ENCODE data around the gene METTL5.

The METTL5 gene

DNA sequence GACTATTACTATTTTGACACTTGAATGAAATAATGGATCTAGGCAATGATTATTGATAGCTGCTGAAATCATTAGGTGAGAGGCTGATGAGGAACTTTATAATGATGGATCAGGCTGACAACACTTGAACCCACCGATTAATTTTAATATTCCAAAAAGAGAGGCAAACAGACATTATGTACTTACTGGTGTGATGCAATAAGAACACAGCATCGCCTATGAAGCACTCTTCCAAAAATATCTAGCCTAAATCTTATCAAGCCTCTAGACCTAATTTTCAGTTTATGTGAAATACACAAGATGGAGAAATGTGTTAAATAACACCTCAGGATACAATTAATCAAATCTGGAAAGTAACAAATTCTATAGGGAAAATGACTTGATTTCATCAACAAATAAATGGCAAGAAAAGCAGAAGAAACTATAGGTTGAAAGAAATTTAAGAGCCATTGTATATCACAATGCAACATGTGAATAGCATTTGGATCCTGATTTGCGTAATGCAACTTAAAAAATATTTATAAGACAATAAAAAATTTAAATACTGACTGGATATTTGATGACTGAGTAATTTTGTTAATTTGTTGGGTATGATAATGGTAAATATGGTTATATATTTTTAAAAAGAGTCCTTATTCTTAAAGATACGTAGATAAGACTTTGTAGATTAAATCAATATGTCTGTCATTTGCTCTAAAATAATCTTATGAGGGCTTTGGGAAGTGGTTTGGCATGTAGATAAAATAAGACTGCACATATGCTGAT, 43.3 kb downstream of the METTL5 start:
- DNase-seq (ENCODE audit: low read depth in 2 of 2) = no peak

DNA sequence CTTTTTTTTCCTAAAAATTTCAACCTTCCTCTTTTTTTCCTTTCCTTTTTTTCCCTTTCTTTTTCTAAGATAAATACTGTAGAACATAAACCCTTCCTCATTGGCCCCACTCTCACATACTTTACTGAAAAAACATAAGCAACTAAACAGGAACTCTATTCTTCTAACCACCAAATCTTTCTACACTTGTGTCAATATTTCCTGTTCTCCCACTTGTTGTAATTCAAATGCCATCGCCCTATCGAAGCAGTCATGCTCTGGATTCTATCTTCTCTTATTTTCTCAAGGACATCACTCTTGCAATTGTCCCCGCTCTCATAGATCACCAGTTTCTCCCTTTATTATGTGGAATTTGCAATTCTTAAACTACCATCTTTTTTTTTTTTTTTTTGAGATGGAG, 46.3 kb downstream of the METTL5 start:
- DNase-seq (ENCODE audit: low read depth in 2 of 2) = no peak

- no peak for DNase-seq (ENCODE audit: low read depth in 2 of 2)
Observed at GRCh38 chr2:169776252-169776761, 48.4 kb downstream of the METTL5 start.

GRCh38 chr2:169775765-169776164, 48.9 kb downstream of the METTL5 start:
- no peak for DNase-seq (ENCODE audit: low read depth in 2 of 2)

- DNase-seq (ENCODE audit: low read depth in 2 of 2) = no peak
Observed at GRCh38 chr2:169775354-169775753, 49.4 kb downstream of the METTL5 start.

DNA sequence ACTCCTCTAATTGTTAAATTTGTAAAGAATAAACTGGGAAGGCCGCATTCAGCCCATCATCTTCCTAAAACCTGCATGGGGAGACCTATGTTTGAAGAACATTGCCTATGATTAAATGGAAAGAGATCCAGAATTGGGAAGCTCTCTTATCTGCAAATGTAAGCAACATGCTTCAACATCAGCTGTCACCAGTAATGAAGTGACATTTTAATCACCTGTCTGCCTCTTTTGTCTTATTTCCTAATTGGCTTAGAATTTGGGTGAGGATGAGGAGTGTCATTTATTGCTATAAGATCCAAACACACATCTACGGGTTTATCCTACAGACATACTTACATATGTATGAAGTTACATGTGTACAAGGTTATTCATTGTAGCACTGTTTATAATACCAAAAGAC, 52.1 kb downstream of the METTL5 start:
- DNase-seq (ENCODE audit: low read depth in 2 of 2) = no peak

DNA sequence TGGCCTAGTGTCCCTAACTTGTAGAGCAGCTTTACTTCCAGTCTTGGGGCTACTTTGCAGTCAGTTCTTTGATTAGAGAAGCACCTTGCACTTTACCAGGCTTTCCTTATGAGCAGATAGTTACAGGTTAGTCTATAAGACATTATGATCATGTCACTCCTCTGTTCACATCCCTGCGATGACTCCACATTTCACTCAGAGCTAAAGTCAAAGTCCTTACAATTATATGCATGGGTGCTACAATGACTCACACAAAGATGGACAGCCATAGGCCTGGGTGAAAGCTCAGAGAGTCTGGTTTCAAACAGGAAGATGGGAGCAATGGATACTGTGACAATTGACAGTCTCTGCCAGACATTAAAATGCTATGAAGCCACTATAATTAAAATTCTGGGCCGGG, 53.1 kb downstream of the METTL5 start:
- DNase-seq (ENCODE audit: low read depth in 2 of 2) = no peak

- DNase-seq (ENCODE audit: low read depth in 2 of 2) = no peak
Observed at GRCh38 chr2:169771021-169771420, 53.7 kb downstream of the METTL5 start.

DNA sequence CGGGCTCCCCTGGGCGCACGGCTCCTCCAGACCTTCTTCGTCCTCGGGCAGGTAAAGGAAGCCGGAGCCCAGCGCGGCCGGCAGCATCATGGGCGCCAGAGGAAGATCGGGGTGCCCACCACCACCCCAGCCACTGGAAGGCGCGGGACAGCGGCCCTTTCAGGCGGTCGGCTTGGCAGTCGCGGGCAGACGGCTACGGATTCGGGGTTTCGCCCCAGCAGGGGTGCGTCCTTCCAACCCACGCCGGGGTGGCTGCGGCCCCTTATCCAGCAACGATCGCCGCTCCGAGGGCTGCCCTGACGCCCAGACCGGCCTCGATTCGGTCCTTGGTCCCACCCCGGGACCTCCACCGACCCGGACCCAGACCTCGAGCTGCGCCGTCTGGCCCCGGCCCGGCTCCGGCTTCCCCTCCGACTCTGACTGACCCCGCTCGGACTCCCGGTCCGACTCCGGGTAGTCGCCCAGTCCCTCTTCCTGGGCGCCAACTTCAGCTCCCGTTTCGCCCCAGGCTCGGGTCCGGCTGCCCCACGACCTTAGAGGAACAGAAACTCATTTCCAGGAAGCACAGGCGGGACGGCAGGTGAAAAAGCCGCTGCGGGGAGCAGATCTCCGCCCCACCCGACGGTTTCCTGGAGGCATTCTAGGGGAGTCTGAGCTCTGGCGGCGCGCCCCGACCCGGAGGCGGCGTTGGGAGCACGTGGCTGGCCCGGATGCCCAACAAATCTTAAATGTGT, 56.3 kb downstream of the METTL5 start:
- no peak for DNase-seq (ENCODE audit: low read depth in 2 of 2)

DNA sequence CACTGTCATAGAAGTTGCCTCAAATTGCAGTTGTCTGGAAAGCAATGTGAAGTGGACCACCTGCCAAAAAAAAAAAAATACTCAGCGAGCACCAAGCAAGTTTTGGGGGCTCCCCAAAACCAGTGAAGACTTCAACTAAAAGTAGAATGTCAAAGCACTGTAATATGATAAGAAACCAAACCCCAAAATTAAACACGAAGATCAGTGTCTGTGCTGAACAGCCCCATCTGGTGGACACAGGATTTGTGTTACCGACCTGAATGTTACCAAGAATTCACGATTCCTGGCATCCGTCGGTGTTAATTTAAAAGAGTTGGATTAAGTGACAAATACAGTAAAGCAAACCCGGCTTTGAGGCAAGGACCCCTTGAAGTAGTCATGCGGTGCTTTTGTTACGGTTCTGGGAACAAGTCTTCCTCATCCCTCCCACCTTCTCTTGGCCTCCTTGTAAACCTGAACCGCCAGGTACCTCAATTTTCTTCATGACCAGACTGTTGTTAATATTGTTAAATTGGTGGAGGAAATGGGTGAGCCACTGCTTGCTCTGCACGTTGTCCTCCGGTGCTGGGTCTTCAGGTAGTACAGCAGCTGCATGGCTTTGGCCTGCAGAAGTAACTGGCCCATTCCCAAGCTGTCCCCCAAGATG, 57.3 kb downstream of the METTL5 start:
- DNase-seq (ENCODE audit: low read depth in 2 of 2) = peak; percentile 10 to 21

GRCh38 chr2:169765523-169765922, 59.2 kb downstream of the METTL5 start:
- DNase-seq (ENCODE audit: low read depth in 2 of 2) = no peak

- no peak for DNase-seq (ENCODE audit: low read depth in 2 of 2)
Observed at GRCh38 chr2:169761970-169762292, 62.8 kb downstream of the METTL5 start.

Data from stimulated activated CD8-positive, alpha-beta memory T cell treated with anti-CD3 and anti-CD28 coated beads, Interleukin-15, amount 100 ng/mL, for 48 hours (primary cell).